ENCODE data around the gene GJD3. TPM values are rescaled to one million over a fixed set of nuclear protein-coding genes. Genes with fewer than 3 reads are reported as not detected.

GJD3 gene
- total and polyA plus RNA-seq, 2 of the 4 experiments (the other 2 are of a cell fraction), result 0.10 TPM; not detected in 1

DNA sequence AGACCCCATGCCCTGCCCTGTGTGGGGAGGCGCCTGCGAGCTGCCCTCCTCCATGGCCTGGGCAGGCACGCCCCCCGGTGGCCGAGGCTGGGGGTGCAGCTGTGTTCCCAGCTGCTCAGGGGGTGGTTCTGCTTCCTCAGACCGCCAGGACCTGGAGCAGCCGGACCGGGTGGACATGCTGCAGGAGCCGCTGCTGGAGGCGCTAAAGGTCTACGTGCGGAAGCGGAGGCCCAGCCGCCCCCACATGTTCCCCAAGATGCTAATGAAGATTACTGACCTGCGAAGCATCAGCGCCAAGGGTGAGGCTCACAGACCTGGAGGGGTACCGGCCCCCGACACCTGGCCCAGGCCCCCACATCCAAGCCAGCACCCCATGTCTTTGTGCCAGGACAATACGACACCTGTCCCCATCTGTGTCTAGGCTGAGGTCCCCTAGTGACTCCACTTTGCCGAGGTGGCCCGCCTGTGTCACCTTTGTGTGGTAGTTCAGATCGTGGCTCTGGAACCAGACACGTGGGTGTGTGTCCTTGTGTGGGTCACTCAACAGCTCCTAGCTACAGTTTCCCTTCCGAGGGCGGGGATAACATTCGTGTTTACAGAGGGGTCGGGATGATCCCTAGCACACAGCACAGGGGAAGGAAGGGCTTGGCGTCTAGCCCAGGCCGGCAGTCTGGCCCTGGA, 9.3 kb downstream of the GJD3 start:
- Histone ChIP-seq H2BK20ac (ENCODE audit: low read depth, low read length) (no peak overlapping the region), H2BK120ac (ENCODE audit: low read depth, low read length) (no peak overlapping the region), H3K4me2 (ENCODE audit: low read depth, low read length) (no peak overlapping the region), H3K79me1 (ENCODE audit: low read depth in 1 of 2, low read length in 2 of 2) (peaks cover 2 to 40% of the 10 kb centered on the region in 2 experiments), H4K20me1 (ENCODE audit: insufficient read depth, low read length) (peaks cover 26% of the 10 kb centered on the region), H4K91ac (ENCODE audit: insufficient read depth, low read depth, low read length) (no peak overlapping the region), H3K4ac (ENCODE audit: low read depth, low read length) (no peak overlapping the region), H3K27ac (ENCODE audit: insufficient read depth, low read length) (no peak overlapping the region), H2AK5ac (ENCODE audit: low read depth, low read length) (0 out of 2 replicates have a peak overlapping the region, but pooled peaks have one; percentile 46), H3K27me3 (ENCODE audit: control insufficient read depth, insufficient read depth, low read length) (no peaks in the 10 kb centered on the region), H3K4me3 (ENCODE audit: insufficient read depth, low read depth, low read length) (no peak overlapping the region), H3K56ac (ENCODE audit: extremely low read depth, insufficient read depth, low read length) (no peak overlapping the region), H3K9me3 (ENCODE audit: control insufficient read depth, insufficient read depth, low read length) (no peaks in the 10 kb centered on the region), H3K9me1 (ENCODE audit: insufficient read depth, low read length) (no peaks in the 10 kb centered on the region), H4K5ac (ENCODE audit: low read depth, low read length) (no peak overlapping the region), H3K4me1 (ENCODE audit: control insufficient read depth, insufficient read depth, low read length) (no peaks in the 10 kb centered on the region; the same call in 1 of the 2 replicates), H3K14ac (replicated peaks; ENCODE audit: low read depth, low read length) (no peak overlapping the region), H2BK15ac (ENCODE audit: low read depth, low read length) (no peak overlapping the region), H3K23ac (ENCODE audit: low read depth, low read length) (no peak overlapping the region), H2AK9ac (replicated peaks; ENCODE audit: low read depth, low read length, poor library complexity) (peak overlapping the region; percentile 79), H4K8ac (ENCODE audit: low read depth in 2 of 2, low read length in 2 of 2) (no peak overlapping the region), H2BK5ac (ENCODE audit: low read depth, low read length, poor library complexity, severe bottlenecking) (no peak overlapping the region), H3K36me3 (ENCODE audit: control insufficient read depth, insufficient read depth, low read length) (peaks cover 43% of the 10 kb centered on the region), H3K9ac (ENCODE audit: low read depth, low read length) (no peak overlapping the region), H3K18ac (ENCODE audit: low read depth, low read length) (no peak overlapping the region), H2AFZ (replicated peaks; ENCODE audit: low read length, poor library complexity) (peak overlapping the region; percentile 85)
- POLR2A ChIA-PET (ENCODE audit: unreplicated experiment), result no interaction called here
- CTCF ChIA-PET, result interaction anchor here (0.6 to 1.3 kb wide), 9 partner anchors 13 to 1282 kb away, joined by 3 to 9 read pairs (median 4); no protein-coding TSS in a partner anchor
- DNase-seq (peak; percentile 43), ATAC-seq (ENCODE audit: low read depth) (peak; percentile 77)
- TF ChIP-seq RFX5 (IDR thresholded peaks at IDR 0.05; ENCODE audit: low read depth, low read length), result no peak
- TF ChIP-seq RCOR1 (IDR thresholded peaks at IDR 0.05; ENCODE audit: insufficient replicate concordance, low read length), result no peak
- no peak for TF ChIP-seq FOS (IDR thresholded peaks at IDR 0.05; ENCODE audit: low read depth, low read length)
- peak; percentile 99 for TF ChIP-seq RAD21 (IDR thresholded peaks at IDR 0.05; ENCODE audit: low read length)
- TF ChIP-seq ELK1 (IDR thresholded peaks at IDR 0.05; ENCODE audit: borderline replicate concordance, low read depth, low read length), result no peak
- peak; percentile 92 for TF ChIP-seq SMC3 (IDR thresholded peaks at IDR 0.05; ENCODE audit: low read depth, low read length)
- peak; percentile 52; the same call in 1 of the 2 replicates for TF ChIP-seq MAZ (IDR thresholded peaks at IDR 0.05; ENCODE audit: borderline replicate concordance, low read depth, low read length)
- TF ChIP-seq CHD1 (IDR thresholded peaks at IDR 0.05; ENCODE audit: low read depth, low read length), result no peak
- TF ChIP-seq CTCF (conservative IDR thresholded peaks at IDR 0.05; ENCODE audit: low read depth, low read length), result peak; percentile 95
- TF ChIP-seq POLR2A (IDR thresholded peaks at IDR 0.05; ENCODE audit: low read depth, low read length), result 0 out of 2 replicates have a peak, but pooled peaks have one; percentile 38
- intact Hi-C loops (cut with micrococcal nuclease), result loop anchor here (1.0 to 5.0 kb wide), 2 partner anchors 52 to 153 kb away; no protein-coding TSS in a partner anchor
- WGBS, 2 experiments (ENCODE audit: extremely low coverage in 2 of 2, insufficient read length in 1 of 2), result 47% methylated on average over 10 of the region's 29 CpGs; no CpG with 5 or more reads in 1 of the 2 experiments
- no TSS peak for BruUV-seq (replicated peaks)
- in situ Hi-C loops (cut with MboI; ENCODE audit: low sequenced_read_pairs), result loop anchor here (10.0 to 25.0 kb wide), 3 partner anchors 140 to 1307 kb away; partner anchors contain the start of genes KRT27, KRT28 and WIPF2
- dilution Hi-C loops (cut with HindIII; ENCODE audit: low sequenced_read_pairs, unreplicated experiment), result no loop called here
